ENCODE measurements around the gene TRPM2. TPM values are rescaled to one million over a fixed set of nuclear protein-coding genes. Genes with fewer than 3 reads are reported as not detected.
A peak's percentile ranks its signal among the peaks of the same experiment; 100 is the strongest.

Gene TRPM2
- total and polyA plus RNA-seq, 2 of the 8 experiments (the other 6 are each of a cell fraction or from before 2014, with no cell fraction given), result 0.27 to 0.28 TPM

DNA sequence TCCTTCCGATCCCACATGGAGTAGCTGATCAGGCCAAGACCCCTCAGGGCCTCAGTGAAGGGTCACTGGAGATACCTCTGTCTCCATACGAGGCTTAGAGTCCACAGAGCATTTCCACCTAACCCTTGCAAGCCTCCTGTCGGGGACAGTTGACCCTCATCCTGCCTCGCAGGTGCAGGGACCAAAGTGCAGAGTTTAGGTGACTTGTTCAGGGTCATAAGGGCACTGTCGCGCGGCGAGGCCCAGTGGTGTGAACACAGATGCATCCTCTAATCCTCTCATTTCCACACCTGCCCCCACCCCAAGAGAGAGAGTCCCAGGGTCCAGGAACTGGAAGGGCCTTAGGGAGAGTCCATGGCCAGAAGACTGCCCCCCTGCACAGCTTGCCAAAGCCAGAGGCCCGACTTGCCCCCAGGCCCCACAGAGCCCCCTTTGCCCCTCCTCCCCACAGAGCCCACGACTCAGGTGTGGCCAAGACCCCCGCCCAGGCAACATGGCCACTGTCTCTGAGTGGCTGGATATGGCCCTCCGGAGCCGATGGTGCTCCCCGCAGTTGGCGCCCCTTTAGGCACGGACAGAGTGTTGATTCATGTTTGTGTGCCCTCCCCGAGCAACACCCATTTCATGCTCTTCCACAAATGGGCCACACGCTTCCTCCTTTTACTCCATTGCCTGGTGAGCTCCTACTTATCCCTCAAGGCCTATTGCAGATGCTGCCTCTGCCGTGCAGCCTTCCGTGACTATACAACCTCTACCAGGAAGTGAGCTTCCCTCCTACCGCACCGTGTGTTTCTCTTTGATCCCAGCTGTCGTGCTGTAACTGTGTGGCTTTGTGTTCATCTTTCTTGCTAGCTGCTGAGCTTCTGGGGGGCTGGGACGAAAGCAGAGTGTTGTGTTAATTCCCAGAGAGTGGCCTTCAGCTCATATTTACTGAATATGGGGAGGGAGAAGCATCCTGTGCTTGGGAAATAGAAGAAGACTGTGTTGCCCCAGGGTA, 1.7 kb downstream of the TRPM2 start:
- H2AFZ ChIP-seq (ENCODE audit: low read length), result no peak overlapping the region
- H4K91ac ChIP-seq (replicated peaks; ENCODE audit: insufficient read length, low read length), result no peak overlapping the region
- H3K14ac ChIP-seq (ENCODE audit: insufficient read length), result no peak overlapping the region
- no peak overlapping the region for H2BK120ac ChIP-seq (replicated peaks; ENCODE audit: low read depth, low read length)
- H3K18ac ChIP-seq (ENCODE audit: extremely low read depth, low read length), result no peak overlapping the region
- H3K23ac ChIP-seq (ENCODE audit: insufficient read length), result no peak overlapping the region
- CTCF ChIA-PET (ENCODE audit: partially characterized antibody), result interaction anchor here (0.7 to 0.8 kb wide), 2 partner anchors 91 to 438 kb away, joined by 3 read pairs; no protein-coding TSS in a partner anchor
- 0 out of 2 replicates have a peak overlapping the region, but pooled peaks have one; percentile 80 for H2BK20ac ChIP-seq (ENCODE audit: low read length)
- H3K4me1 ChIP-seq (replicated peaks in 1 of 4; ENCODE audit: control insufficient read depth in 3 of 4, insufficient read depth in 4 of 4, low read length in 3 of 4), result peaks cover 0 to 5% (median under 1%) of the 10 kb centered on the region in 4 experiments; a peak in 2 of 7 replicates
- H4K5ac ChIP-seq (ENCODE audit: insufficient read length, low read depth, low read length), result no peak overlapping the region
- no peak overlapping the region for H3K4ac ChIP-seq (replicated peaks; ENCODE audit: insufficient read length, low read depth, low read length)
- H2BK12ac ChIP-seq (ENCODE audit: low read depth, low read length), result no peak overlapping the region
- WGBS, 2 experiments (ENCODE audit: extremely low coverage in 1 of 2, insufficient coverage in 1 of 2, insufficient read length in 1 of 2, insufficient replicate concordance in 2 of 2, low coverage in 1 of 2, low lambda C conversion rate in 2 of 2, missing lambda C conversion rate in 1 of 2), result 94% methylated on average over 24 of the region's 24 CpGs; no CpG with 5 or more reads in 1 of the 2 experiments
- no peak for TF ChIP-seq TAF7 (optimal IDR thresholded peaks at IDR 0.05; ENCODE audit: borderline replicate concordance, low read depth, low read length)
- TF ChIP-seq, protein P1, sequence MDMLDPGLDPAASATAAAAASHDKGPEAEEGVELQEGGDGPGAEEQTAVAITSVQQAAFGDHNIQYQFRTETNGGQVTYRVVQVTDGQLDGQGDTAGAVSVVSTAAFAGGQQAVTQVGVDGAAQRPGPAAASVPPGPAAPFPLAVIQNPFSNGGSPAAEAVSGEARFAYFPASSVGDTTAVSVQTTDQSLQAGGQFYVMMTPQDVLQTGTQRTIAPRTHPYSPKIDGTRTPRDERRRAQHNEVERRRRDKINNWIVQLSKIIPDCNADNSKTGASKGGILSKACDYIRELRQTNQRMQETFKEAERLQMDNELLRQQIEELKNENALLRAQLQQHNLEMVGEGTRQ (IDR thresholded peaks at IDR 0.05; ENCODE audit: low read length), result no peak
- no peak for TF ChIP-seq RXRA (IDR thresholded peaks at IDR 0.05; ENCODE audit: insufficient read depth, low read depth, low read length)
- H3K79me2 ChIP-seq (ENCODE audit: control insufficient read depth in 1 of 2, insufficient read depth in 2 of 2, low read length in 2 of 2), result no peaks in the 10 kb centered on the region
- no peaks in the 10 kb centered on the region for H4K20me1 ChIP-seq (replicated peaks in 1 of 2; ENCODE audit: control insufficient read depth in 1 of 2, insufficient read depth in 2 of 2, low read length in 2 of 2)
- POLR2A ChIA-PET (ENCODE audit: partially characterized antibody), result interaction anchor here (0.6 kb wide), 1 partner anchor 1351 kb away, joined by 3 read pairs; no protein-coding TSS in a partner anchor
- H2BK5ac ChIP-seq (ENCODE audit: low read depth, low read length), result no peak overlapping the region
- H2AK5ac ChIP-seq (ENCODE audit: low read depth, low read length), result no peak overlapping the region
- no peak for DNase-seq (ENCODE audit: low read depth in 1 of 2, low spot score in 2 of 2)
- FAIRE-seq, result no peak
- no peak overlapping the region for H3K4me3 ChIP-seq (ENCODE audit: extremely low read depth in 1 of 4, insufficient read depth in 2 of 4, low read depth in 3 of 4, low read length in 4 of 4)
- peaks cover 7 to 26% (median 16%) of the 10 kb centered on the region in 4 experiments; a peak in 6 of 7 replicates for H3K27me3 ChIP-seq (replicated peaks in 1 of 4; ENCODE audit: control insufficient read depth in 3 of 4, extremely low read depth in 1 of 4, insufficient read depth in 3 of 4, low read length in 3 of 4)
- H3K9ac ChIP-seq (replicated peaks in 1 of 4; ENCODE audit: extremely low read depth in 1 of 4, low read depth in 3 of 4, low read length in 3 of 4), result no peak overlapping the region
- H2BK15ac ChIP-seq (ENCODE audit: low read length), result no peak overlapping the region
- no peaks in the 10 kb centered on the region; the same call in 1 of the 2 replicates for H3K23me2 ChIP-seq (ENCODE audit: low read depth, low read length)
- no peaks in the 10 kb centered on the region for H3K79me1 ChIP-seq (ENCODE audit: low read depth, low read length)
- no peak overlapping the region for H3K27ac ChIP-seq (ENCODE audit: low read depth, low read length)
- H3K9me3 ChIP-seq (ENCODE audit: insufficient read depth in 2 of 2, low read depth in 1 of 2, low read length in 1 of 2), result no peaks in the 10 kb centered on the region
- no peak overlapping the region for H3K4me2 ChIP-seq (ENCODE audit: insufficient read depth in 1 of 2, low read depth in 2 of 2, low read length in 2 of 2)
- no peak overlapping the region for H3K56ac ChIP-seq (replicated peaks; ENCODE audit: insufficient read length, low read depth, low read length)
- H4K8ac ChIP-seq (ENCODE audit: extremely low read depth, insufficient read depth, low read length), result no peak overlapping the region
- H3K36me3 ChIP-seq (ENCODE audit: control insufficient read depth in 2 of 4, insufficient read depth in 4 of 4, low read length in 3 of 4), result no peaks in the 10 kb centered on the region

Measured in H1 (cell line).